Activated effector memory CD4-positive, alpha-beta T cell treated with Interleukin-2 at 50 U/mL for 16 hours (primary cell): ENCODE data around the gene NPDC1.
"Not testable (repeated sequence)": the region's sequence is repeated elsewhere in the genome, so short reads cannot be mapped to it uniquely, and the experiment has no call there.

Experiments used
- DNase-seq: peaks from one replicate; pipeline ENCODE4 v3.0.0-alpha.2; 2020

The NPDC1 gene

DNA sequence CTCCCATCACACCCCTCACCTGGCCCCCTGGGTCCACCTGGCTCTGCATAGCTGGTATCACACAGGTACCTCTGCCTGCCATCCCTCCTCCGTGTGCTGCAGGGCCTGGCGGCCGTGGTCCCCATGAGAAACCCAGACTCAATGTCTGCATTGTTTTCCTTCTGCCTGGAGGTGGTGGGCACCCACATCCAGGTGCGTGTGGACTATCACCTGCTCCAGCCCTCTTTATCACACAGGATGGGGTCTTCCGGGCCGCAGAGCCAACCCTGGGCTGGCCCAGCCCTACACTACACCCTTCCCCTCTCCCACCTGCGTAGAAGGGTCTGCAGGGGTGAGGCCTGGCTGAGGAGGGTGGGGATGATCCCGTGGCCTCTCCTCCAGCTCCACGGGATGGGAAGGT lies 7.1 kb downstream of the NPDC1 start:
- no peak for DNase-seq

GRCh38 chr9:137037483-137037882 lies 8.5 kb downstream of the NPDC1 start:
- DNase-seq, result no peak

DNA sequence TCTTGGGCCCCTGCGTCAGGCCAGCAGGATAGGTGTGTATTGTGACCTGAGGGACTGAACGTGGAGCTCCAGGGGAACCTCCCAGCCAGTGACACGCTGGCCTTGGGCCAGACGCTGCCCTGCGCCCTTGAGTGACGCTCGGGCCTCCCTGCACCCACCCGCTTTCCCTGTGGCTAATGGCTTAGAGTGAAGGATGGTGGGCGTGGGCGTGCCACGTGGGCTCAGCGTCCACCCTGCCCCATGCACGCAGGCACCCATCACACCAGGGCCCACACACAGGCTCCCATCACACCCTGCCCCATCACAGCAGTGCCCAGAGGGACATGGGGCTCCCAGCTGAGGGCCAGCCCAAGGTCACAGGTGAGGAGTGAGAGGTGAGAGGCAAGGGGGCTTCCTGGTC lies 8.9 kb downstream of the NPDC1 start:
- DNase-seq, result no peak

- DNase-seq, result no peak
Measured at GRCh38 chr9:137035937-137036336, 10.0 kb downstream of the NPDC1 start.

DNA sequence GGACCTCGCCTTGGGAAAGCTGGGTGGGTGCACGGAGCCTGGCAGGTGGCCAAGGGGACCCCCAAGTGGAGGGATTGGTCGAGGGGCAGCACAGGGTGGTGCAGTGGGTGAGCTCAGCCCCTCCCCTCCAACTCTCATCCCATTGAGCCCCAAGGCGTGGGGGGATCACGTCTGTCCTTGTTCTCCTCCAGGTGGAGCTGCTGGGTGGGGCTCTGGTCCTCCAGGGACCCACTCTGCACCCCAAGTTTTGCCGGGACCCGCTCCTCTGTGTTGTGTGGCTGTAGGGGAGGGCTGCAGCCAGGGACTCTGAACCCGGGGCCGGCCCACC lies 10.5 kb downstream of the NPDC1 start:
- no peak for DNase-seq

GRCh38 chr9:137034709-137035506 lies 11.1 kb downstream of the NPDC1 start:
- DNase-seq, result peak; percentile 78

DNA sequence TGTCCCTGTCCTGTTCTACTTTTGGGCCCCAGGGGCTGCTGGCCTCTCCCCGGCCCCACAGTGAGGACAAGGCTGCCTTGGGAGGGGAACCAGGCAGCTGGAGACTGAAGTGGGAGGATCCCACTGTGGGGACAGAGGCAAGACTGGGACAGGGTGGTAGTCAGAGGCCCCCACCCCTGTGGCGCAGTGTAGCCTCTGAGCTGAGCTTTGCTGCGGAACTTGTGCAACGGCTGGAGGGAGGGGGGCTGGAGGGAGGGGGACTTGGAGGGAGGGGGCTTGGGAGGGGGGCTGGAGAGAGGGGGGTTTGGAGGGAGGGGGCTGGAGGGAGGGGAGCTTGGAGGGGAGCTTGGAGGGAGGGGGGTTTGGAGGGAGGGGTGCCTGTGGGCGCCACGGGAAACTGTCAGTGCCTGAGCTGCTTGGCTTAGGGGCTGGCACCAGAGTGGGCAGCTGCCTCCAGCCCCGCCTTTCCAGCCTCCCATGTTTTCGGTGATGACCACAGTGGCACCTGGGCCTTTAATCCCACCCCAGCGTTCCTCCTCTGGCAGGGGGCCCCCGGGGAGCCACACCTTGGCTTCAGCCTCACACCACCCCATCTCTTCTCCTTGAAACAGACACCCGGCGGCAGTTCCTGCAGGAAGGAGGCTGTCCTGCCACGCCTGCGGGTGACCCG lies 11.8 kb downstream of the NPDC1 start:
- no peak for DNase-seq

DNA sequence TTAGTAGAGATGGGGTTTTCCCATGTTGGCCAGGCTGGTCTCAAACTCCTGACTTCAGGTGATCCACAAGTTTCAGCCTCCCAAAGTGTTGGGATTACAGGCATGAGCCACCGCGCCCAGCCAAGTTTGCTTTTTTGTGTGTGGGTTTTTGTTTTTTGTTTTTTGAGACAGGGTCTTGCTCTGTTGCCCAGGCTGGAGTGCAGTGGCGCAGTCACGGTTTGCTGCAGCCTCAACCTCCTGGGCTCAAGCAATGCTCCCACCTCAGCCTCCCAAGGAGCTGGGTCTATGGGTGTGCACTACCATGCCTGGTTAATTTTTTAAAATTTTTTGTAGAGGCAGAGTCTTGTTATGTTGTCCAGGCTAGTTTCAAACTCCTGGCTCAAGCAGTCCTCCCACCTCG lies 12.5 kb downstream of the NPDC1 start:
- DNase-seq, result not testable (repeated sequence)

DNA sequence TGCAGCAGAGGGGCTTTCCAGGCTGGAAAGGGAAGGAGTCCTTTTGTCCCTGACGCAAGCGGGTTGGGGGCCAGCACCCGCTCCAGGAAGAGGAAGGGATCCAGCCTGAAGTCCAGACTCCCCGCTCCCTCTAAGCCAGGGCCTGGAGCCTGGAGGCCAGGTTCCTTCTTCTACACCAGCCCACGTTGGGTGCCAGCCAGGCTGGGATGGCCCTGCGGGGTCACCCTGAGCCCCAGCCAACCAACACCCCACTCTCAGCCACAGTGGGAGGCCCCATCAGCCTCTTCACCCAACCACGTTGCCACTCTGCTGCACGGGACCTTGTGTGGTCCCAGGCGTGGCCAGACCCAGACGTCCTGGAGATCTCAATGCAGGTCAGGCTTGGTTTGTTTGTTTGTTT lies 13.1 kb downstream of the NPDC1 start:
- DNase-seq, result no peak

DNA sequence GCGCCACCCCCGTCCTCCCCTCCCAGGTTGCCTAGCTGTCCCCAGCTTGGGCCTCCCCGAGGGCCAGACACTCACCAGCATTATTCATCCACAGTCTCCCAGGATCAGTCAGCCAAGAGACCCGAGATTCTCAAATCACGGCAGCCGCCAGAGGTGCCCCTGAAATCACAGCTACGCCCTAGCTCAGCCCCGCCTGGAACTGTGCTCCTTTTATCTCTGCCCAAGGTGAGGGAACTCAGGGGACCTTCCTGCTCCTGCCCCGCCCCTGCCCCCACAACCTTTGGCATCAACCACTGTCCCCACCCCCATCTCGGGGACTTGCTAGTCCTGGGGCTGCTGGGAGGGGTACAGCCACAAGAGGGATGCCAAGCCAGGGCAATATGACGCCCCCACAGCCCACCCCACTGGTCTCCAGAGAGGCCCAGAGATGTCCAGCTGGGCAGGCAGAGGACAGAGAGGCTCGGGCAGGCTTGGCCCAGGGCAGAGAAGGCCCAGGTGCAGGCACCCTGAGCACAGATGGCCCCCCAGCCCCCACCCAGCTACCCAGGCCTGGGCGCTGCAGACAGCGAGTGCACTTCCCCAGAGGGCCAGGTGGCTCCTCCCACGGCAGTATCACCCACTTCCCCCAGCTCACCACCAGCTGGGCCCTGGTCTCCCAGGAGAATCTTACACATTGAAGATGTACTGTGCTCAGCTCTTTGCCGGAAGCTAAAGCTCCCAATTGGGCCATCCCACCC lies 13.9 kb downstream of the NPDC1 start, which contains the start of gene FUT7:
FUT7 (minus strand) TSS at position 185 of the 737 bp plus-strand sequence; CDS start at position 88, 97 bp downstream.
- peak; percentile 27 for DNase-seq

- DNase-seq, result peak; percentile 37
Measured at GRCh38 chr9:137030538-137031527, 15.1 kb downstream of the NPDC1 start.

DNA sequence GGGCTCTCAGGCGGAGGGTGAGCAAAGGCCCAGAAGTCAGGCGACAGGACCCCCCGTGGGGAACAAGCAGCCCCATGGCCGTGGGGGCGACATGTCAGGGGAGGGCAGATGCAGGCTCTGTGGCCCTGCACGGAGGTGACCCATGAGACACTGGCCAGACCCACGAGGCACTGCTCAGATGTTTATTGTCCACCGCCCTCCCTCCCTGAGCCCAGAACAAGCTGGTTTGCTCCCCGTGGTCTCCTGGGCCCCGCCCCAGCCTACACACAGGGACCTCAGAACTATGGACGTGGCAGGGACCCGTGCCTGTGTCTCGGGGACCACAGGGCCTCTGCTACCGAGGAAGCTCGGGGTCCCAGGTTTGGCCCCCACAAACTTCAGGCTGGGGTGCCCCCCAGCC lies 16.0 kb downstream of the NPDC1 start:
- DNase-seq, result no peak

- peak; percentile 61 for DNase-seq
Measured at GRCh38 chr9:137029058-137029936, 16.7 kb downstream of the NPDC1 start.

DNA sequence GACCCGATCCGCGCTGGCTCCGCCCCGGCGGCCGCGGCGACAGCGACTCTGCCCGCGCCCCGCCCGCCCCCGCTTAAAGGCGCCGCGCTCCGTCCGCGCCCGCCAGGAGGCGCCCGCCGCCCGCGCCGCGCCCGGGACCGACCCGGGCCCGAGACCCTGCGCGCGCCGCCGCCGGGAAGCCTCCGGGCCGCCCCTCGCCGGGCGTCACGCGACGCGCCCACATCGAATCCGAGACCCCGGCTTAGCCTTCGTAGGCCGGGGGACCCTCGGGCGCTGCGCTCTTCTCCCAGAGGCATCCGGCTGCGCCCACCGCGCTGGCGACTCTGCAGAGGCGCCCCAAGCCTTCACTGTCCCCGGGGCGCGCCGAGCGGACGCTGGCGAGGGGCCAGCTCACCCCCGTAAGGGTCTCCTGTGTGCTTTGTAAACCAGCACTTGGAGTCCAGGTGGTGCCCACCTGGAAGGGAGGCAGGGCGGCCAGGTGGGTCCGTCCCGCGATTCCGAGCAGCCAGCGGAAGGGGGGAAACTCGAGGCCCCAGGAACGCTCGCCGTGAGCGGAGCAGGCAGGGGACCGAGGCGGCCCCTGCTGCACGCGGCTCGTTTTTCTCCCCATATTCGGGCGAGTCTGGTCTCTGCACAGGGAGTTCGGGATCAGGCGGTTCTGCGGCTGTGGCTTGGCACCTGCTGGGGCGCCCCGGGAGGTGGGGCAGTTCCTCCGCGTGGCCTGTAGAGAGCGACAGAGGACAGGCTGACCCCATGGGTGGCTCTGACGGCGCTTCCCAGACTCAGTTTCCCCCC lies 17.5 kb downstream of the NPDC1 start:
- peak; percentile 60 for DNase-seq

- no peak for DNase-seq
Measured at GRCh38 chr9:137027369-137028262, 18.4 kb downstream of the NPDC1 start, which contains the start of gene ABCA2. TSS of gene ABCA2 (minus strand) at chr9:137028237. CDS start at chr9:137028140, 97 bp downstream.

DNA sequence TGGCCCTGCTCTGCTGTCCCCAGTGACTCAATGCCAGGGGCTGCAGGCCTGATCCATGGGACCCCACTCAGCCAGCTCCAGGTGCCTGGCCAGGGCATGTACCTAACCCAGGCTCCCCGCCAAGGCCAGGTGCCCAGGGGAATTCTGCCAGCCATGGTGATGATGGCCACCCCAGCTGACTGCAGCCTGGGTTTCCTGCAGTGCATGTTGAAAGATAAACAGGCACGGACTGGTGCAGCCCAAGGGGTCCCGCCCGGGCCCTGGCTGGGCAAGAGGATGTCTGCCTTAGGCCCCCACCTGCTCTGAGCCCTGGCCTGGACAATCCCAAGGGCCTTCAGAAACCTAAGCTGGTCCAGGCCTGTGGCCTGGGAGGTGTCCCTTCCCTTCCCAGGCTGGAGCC lies 19.1 kb downstream of the NPDC1 start:
- no peak for DNase-seq

GRCh38 chr9:137026384-137026783 lies 19.6 kb downstream of the NPDC1 start:
- no peak for DNase-seq

DNA sequence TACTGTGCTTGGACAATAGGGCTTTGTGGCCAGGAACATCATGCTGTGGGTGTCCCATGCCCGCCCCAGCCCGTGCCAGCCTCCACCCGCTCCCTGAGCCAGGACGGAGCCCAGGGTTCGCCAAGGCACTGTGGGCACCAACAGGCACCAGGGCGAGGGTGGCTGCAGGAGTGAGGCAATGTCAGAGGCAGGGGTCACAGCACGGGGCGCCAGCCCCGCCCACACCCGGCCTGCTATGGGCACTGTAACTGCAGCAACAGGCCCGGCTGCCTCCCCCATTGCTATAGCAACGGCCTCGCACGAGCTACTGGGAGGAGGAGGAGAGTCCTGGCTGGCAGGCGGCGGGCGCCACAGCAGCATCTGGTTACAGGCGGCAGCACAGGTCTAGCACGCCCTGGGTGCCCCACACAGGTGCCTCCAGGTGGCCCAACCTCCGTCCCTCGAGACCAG lies 20.4 kb downstream of the NPDC1 start:
- no peak for DNase-seq

GRCh38 chr9:137023583-137023991 lies 22.4 kb downstream of the NPDC1 start:
- DNase-seq, result no peak
